Neutrophil (primary cell): ENCODE data around the gene TNS4.

Source experiments
- H3K27ac ChIP-seq: fragments of 200-600 bp; sonication (generic); 2 replicates; pipeline ENCODE4 v1.5.1; 2016; ENCODE audit warnings: mild to moderate bottlenecking, moderate library complexity
- H3K27me3 ChIP-seq: fragments of 200-600 bp; sonication (generic); 2 replicates; pipeline ENCODE4 v1.6.0; 2016; ENCODE audit warnings: mild to moderate bottlenecking
- H3K36me3 ChIP-seq: fragments of 200-600 bp; sonication (generic); 2 replicates; pipeline ENCODE4 v1.5.1; 2017
- H3K4me1 ChIP-seq, 2 experiments: fragments of 200-600 bp in 1 of 2; sonication (generic) in 1 of 2; 1 replicate in 1 of 2; 2 replicates in 1 of 2; pipeline versions ENCODE4 v1.5.1 to v1.6.1; 2013 to 2016; ENCODE audit warnings: low read depth in 1 of 2, low read length in 1 of 2, mild to moderate bottlenecking in 1 of 2, moderate library complexity in 1 of 2; ENCODE audit not compliant: control insufficient read depth in 1 of 2, insufficient read depth in 1 of 2
- H3K4me3 ChIP-seq, 2 experiments: fragments of 200-600 bp in 1 of 2; sonication (generic) in 1 of 2; 1 replicate in 1 of 2; 2 replicates in 1 of 2; pipeline ENCODE4 v1.5.1; 2013 to 2016; ENCODE audit warnings: low read depth in 1 of 2, low read length in 1 of 2, mild to moderate bottlenecking in 1 of 2, moderate library complexity in 1 of 2
- H3K9me3 ChIP-seq: fragments of 200-600 bp; sonication (generic); 2 replicates; pipeline ENCODE4 v1.5.1; 2016
- CTCF ChIP-seq: fragments of 200-600 bp; sonication (generic); IDR thresholded peaks from 2 replicates; pipeline ENCODE4 v1.5.1; 2016; ENCODE audit warnings: antibody characterized with exemption

Gene TNS4

DNA sequence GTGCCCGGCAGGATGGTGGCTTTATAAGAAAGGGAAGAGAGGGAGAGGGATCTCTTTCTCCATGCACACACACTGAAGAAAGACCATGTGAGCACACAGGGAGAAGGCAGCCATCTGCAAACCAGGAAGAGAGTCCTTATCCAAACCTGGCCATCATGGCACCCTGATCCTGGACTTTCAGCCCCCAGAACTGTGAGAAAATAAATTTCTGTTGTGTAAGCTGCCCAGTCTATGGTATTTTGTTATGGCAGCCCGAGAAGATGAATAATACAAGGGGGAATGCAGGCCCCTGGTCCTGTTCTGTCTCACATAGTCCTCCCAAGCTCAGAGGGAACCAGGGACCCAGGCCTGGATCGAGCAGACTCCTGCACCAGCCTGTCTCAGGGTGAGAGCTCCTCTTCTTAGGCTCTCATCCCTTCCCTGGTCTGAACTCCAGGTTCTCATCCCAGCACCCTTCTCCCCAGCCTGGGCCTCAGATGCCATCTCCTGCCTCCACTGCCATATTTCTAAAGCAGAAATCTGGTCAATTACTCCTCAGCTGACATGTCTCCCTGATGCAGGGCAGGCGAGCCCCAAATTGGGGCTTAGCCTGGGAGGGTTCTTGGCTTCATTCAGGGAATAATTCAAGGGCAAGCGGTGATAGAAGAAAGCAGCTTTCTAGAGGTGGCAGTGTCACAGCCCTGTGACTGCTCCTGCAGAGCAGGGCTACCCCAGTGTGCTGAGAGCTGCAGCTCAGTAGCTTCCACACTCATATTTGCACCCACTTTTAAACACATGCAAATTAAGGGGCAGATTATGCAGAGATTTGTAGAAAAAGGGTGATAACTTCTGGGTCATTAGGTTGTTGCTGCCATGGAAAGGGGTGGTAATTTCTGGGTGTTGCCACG, 29.3 kb downstream of the TNS4 start:
- Histone ChIP-seq H3K36me3 (no peaks in the 10 kb centered on the region), H3K27ac (no peak overlapping the region)
- no peak for TF ChIP-seq CTCF

DNA sequence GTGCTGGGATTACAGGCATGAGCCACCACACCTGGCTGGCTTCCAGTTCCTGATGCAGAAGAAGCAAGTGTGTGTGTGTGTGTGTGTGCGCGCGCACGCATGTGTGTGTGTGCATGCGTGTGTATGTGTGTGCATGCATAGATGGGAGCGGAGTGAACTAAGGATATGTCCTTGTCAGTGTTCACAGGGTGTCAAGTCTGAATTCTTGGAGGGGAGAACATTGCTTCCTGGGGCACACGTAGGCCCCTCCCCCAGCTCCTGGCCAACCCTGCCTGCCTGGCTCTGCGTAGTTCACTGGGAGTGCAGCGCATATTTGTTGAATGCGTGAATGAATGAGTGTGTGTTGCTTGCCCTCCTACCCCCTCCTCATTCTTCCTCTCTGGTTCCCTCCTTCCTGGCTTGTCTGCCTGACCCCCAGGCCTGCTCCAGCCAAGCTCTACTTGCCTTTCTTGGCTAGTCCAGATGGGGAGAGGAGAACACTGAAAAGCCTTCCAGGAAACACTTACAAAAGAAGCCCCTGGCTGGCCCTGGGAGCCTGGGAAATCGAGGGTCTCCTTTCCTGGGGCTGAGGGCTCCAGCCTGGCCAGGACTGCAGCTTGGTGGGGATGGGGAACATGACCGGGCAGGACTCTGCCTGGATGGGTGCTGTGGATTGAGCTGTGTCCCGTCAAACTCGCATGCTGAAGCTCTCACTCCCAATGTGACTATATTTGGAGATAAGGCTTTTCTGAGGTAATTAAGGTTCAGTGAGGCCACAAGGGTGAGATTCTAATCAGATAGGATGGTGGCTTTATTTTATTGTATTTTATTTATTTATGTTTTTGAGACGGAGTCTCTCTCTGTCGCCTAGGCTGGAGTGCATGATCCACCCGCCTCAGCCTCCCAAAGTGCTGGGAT, 30.2 kb downstream of the TNS4 start:
- Histone ChIP-seq H3K4me1 (no peaks in the 10 kb centered on the region), H3K27me3 (peaks cover 50% of the 10 kb centered on the region), H3K27ac (no peak overlapping the region), H3K9me3 (no peaks in the 10 kb centered on the region), H3K4me3 (no peak overlapping the region), H3K36me3 (no peaks in the 10 kb centered on the region)
- TF ChIP-seq CTCF = no peak

More for the DNA sequence above, 29.3 kb downstream of the TNS4 start:
- no peaks in the 10 kb centered on the region for H3K9me3 ChIP-seq
- H3K27me3 ChIP-seq = peaks cover 44% of the 10 kb centered on the region
- H3K4me3 ChIP-seq = no peak overlapping the region
- no peaks in the 10 kb centered on the region for H3K4me1 ChIP-seq

GRCh38 chr17:40469805-40470675, 31.4 kb downstream of the TNS4 start:
- Histone ChIP-seq H3K27me3 (peaks cover 50% of the 10 kb centered on the region), H3K4me1 (no peaks in the 10 kb centered on the region), H3K27ac (no peak overlapping the region), H3K4me3 (no peak overlapping the region), H3K9me3 (no peaks in the 10 kb centered on the region), H3K36me3 (no peaks in the 10 kb centered on the region)
- TF ChIP-seq CTCF = no peak

GRCh38 chr17:40468560-40468959, 32.9 kb downstream of the TNS4 start:
- H3K4me1 ChIP-seq = no peaks in the 10 kb centered on the region
- H3K27ac ChIP-seq = no peak overlapping the region
- TF ChIP-seq CTCF = no peak
- H3K36me3 ChIP-seq = no peaks in the 10 kb centered on the region
- H3K4me3 ChIP-seq = no peak overlapping the region
- peaks cover 50% of the 10 kb centered on the region for H3K27me3 ChIP-seq
- H3K9me3 ChIP-seq = no peaks in the 10 kb centered on the region

GRCh38 chr17:40467281-40467867, 34.0 kb downstream of the TNS4 start:
- Histone ChIP-seq H3K4me1 (no peaks in the 10 kb centered on the region), H3K4me3 (no peak overlapping the region), H3K27ac (no peak overlapping the region), H3K9me3 (no peaks in the 10 kb centered on the region), H3K36me3 (no peaks in the 10 kb centered on the region), H3K27me3 (peaks cover 44% of the 10 kb centered on the region)
- no peak for TF ChIP-seq CTCF
